Uterus (tissue), 4 donors: Measurements from ENCODE around the gene WNT11. TPM values are rescaled to one million over a fixed set of nuclear protein-coding genes. Genes with fewer than 3 reads are reported as not detected.

Experiments
- DNase-seq, 2 donors: peaks; one replicate each; pipeline ENCODE4 v3.0.0-alpha.2; 2019 to 2020
- H3K27ac ChIP-seq, 2 donors: fragments of 200-600 bp; sonication (generic); 1 replicate in 1 of 2; 2 replicates in 1 of 2; pipeline ENCODE4 v1.5.1; 2016 to 2018
- H3K27me3 ChIP-seq, 2 donors: fragments of 200-600 bp; sonication (generic); one replicate each; pipeline ENCODE4 v1.5.1; 2018 to 2019; ENCODE audit warnings: control low read depth in 1 of 2
- H3K36me3 ChIP-seq, 2 donors: fragments of 200-600 bp; sonication (generic); one replicate each; pipeline ENCODE4 v1.5.1; 2019; ENCODE audit warnings: control low read depth in 1 of 2
- H3K4me1 ChIP-seq, 2 donors: fragments of 200-600 bp; sonication (generic); one replicate each; pipeline ENCODE4 v1.5.1; 2018 to 2019; ENCODE audit warnings: control low read depth in 1 of 2
- H3K4me3 ChIP-seq, 2 donors: fragments of 200-600 bp; sonication (generic); 1 replicate in 1 of 2; 2 replicates in 1 of 2; pipeline ENCODE4 v1.5.1; 2018 to 2019; ENCODE audit warnings: mild to moderate bottlenecking in 1 of 2
- H3K9me3 ChIP-seq, 2 donors: fragments of 200-600 bp; sonication (generic); one replicate each; pipeline ENCODE4 v1.5.1; 2019; ENCODE audit warnings: control low read depth in 1 of 2
- CTCF ChIP-seq, 4 experiments: fragments of 200-600 bp in 2 of 4; fragments of 450-650 bp in 2 of 4; sonication (generic) in 2 of 4; IDR thresholded peaks; one replicate each; pipeline ENCODE4 v1.5.1; 2016 to 2019; ENCODE audit warnings: antibody characterized with exemption in 4 of 4, mild to moderate bottlenecking in 2 of 4, moderate library complexity in 1 of 4
- POLR2A ChIP-seq, 2 donors: fragments of 450-650 bp; IDR thresholded peaks; one replicate each; pipeline ENCODE4 v1.6.1; 2016; ENCODE audit warnings: antibody characterized with exemption in 2 of 2, mild to moderate bottlenecking in 1 of 2, moderate library complexity in 1 of 2
- intact Hi-C: fragments of 100-400 bp; cut with DNase I; formaldehyde crosslinking; loops from one replicate; pipeline ENCODE4 v1.15.1; 2023; ENCODE audit warnings: low total_unique reads
- total RNA-seq, 4 donors: library from RNA; depleted of rRNA in 3 of 4; stranded (reverse); fragments of >200 nt in 3 of 4; gene quantifications; one replicate each; pipeline versions ENCODE4 v1.1.0 to v1.2.4, GENCODE V29; 2014 to 2023
- donor health status: DM: yes; HTN: yes; CAD: no.

Gene WNT11
- total RNA-seq, 4 donors from 2014 or later, result 5.1 to 16.7 (median 9.5) TPM

GRCh38 chr11:76250520-76251225, 44.4 kb upstream of the WNT11 start:
- H3K4me1 ChIP-seq, result no peaks in the 10 kb centered on the region
- no peak overlapping the region for H3K27ac ChIP-seq
- DNase-seq, result no peak
- H3K36me3 ChIP-seq, result no peaks in the 10 kb centered on the region
- no peaks in the 10 kb centered on the region for H3K9me3 ChIP-seq
- H3K27me3 ChIP-seq, result no peaks in the 10 kb centered on the region
- intact Hi-C loops, result no loop called here
- no peak for TF ChIP-seq CTCF (IDR thresholded peaks at IDR 0.05)
- no peak for TF ChIP-seq POLR2A (IDR thresholded peaks at IDR 0.05)
- no peak overlapping the region for H3K4me3 ChIP-seq

- TF ChIP-seq CTCF (IDR thresholded peaks at IDR 0.05), result no peak
- no peak for TF ChIP-seq POLR2A (IDR thresholded peaks at IDR 0.05)
- intact Hi-C loops, result no loop called here
These were observed 43.0 kb upstream of the WNT11 start for GRCh38 chr11:76249195-76249741.

GRCh38 chr11:76248210-76248609, 41.9 kb upstream of the WNT11 start:
- intact Hi-C loops, result no loop called here
- no peak for DNase-seq

More at GRCh38 chr11:76249195-76249741, 43.0 kb upstream of the WNT11 start:
- Histone ChIP-seq H3K4me1 (no peaks in the 10 kb centered on the region), H3K27me3 (no peaks in the 10 kb centered on the region), H3K9me3 (no peaks in the 10 kb centered on the region), H3K4me3 (no peak overlapping the region), H3K27ac (no peak overlapping the region), H3K36me3 (no peaks in the 10 kb centered on the region)
- no peak for DNase-seq

GRCh38 chr11:76247091-76247490, 40.8 kb upstream of the WNT11 start:
- no peaks in the 10 kb centered on the region for H3K36me3 ChIP-seq
- no peaks in the 10 kb centered on the region for H3K27me3 ChIP-seq
- intact Hi-C loops, result no loop called here
- TF ChIP-seq POLR2A (IDR thresholded peaks at IDR 0.05) (no peak), CTCF (IDR thresholded peaks at IDR 0.05) (no peak)
- no peak overlapping the region for H3K27ac ChIP-seq
- H3K4me3 ChIP-seq, result no peak overlapping the region
- no peak for DNase-seq
- no peaks in the 10 kb centered on the region for H3K9me3 ChIP-seq
- H3K4me1 ChIP-seq, result no peaks in the 10 kb centered on the region

More at GRCh38 chr11:76248210-76248609, 41.9 kb upstream of the WNT11 start:
- TF ChIP-seq CTCF (IDR thresholded peaks at IDR 0.05) (no peak), POLR2A (IDR thresholded peaks at IDR 0.05) (no peak)
- Histone ChIP-seq H3K27ac (no peak overlapping the region), H3K9me3 (no peaks in the 10 kb centered on the region), H3K4me1 (no peaks in the 10 kb centered on the region), H3K36me3 (no peaks in the 10 kb centered on the region), H3K27me3 (no peaks in the 10 kb centered on the region), H3K4me3 (no peak overlapping the region)

- Histone ChIP-seq H3K27ac (no peak overlapping the region), H3K4me3 (no peak overlapping the region), H3K36me3 (no peaks in the 10 kb centered on the region), H3K27me3 (no peaks in the 10 kb centered on the region), H3K9me3 (no peaks in the 10 kb centered on the region), H3K4me1 (no peaks in the 10 kb centered on the region)
- no peak for DNase-seq
- intact Hi-C loops, result no loop called here
- TF ChIP-seq POLR2A (IDR thresholded peaks at IDR 0.05) (no peak), CTCF (IDR thresholded peaks at IDR 0.05) (no peak)
These were observed 40.1 kb upstream of the WNT11 start for GRCh38 chr11:76246271-76246933.
